WI38 (cell line): ENCODE results near the gene MYPN.

Source experiments
- H3K4me3 ChIP-seq: 2 replicates; pipeline ENCODE4 v1.5.1; 2011; ENCODE audit warnings: low read depth, mild to moderate bottlenecking, control low read depth, low read length
- CTCF ChIP-seq: IDR thresholded peaks from 2 replicates; pipeline ENCODE4 v1.5.1; 2012; ENCODE audit warnings: low read depth, mild to moderate bottlenecking, control low read depth, low read length

The MYPN gene

DNA sequence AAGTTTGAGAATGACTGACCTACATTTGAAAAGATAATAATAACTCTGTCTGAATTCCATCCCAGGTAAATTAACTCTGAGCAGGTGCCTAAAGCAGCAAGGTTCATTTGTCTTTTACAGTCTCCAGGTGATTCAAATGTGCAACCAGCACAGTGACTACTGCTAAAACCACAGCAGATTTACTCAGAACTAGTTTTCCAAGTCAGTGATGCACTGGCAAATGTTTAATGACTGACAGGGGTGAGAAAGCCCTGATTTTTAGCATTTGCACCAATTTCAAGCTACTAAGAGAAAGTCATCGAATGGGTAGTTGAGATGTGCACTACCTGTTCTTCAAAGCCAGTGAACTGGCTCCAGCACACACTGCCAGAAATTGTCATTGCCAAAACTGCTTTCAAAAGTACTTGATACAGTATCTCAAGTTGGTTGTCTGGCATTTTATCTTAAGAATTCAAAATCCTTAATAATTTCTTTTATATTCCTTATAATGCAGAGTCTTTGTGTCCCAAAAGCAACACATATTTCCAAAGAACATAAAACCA lies 62.3 kb downstream of the MYPN start:
- TF ChIP-seq CTCF: no peak
- no peak overlapping the region for H3K4me3 ChIP-seq

DNA sequence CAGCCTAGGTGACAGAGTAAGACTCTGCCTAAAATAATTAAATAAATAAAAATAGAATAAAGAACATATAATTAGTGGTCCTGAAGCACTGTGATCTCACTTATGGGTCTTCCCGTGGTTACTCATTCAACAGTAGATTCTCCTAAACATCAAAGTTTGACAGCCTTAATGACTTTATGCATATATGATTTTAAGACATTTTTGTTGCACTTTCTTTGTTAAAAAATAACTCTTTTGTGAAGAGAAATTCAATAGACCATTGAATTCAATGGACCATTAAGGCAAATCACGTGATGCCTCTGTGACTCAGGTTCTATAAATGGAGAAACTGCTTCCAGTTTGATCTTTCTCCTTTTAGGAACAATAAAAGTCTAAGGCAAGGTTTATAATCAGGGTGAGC lies 63.0 kb downstream of the MYPN start:
- H3K4me3 ChIP-seq: no peak overlapping the region
- no peak for TF ChIP-seq CTCF

GRCh38 chr10:68175949-68176348 lies 66.7 kb downstream of the MYPN start:
- no peak overlapping the region for H3K4me3 ChIP-seq
- TF ChIP-seq CTCF: no peak

DNA sequence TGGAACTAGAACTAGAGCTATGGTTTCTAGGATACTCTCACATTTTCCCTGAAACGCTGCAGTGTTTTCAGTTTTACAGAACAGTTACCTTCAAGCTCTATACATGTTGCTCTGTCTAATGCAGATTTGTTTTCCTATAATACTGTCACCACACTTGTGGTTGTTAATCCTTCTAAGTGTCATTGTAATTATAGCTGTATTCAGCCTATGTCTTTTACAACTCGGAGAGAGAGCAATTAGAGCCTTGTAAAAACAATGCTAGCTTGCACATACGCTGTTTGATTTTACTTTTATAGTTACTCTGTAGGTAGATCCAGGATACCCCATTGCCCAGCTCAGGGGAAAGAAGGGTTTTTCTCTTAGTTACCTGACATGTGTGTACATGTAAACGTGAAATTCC lies 67.5 kb downstream of the MYPN start:
- no peak for TF ChIP-seq CTCF
- H3K4me3 ChIP-seq: no peak overlapping the region

DNA sequence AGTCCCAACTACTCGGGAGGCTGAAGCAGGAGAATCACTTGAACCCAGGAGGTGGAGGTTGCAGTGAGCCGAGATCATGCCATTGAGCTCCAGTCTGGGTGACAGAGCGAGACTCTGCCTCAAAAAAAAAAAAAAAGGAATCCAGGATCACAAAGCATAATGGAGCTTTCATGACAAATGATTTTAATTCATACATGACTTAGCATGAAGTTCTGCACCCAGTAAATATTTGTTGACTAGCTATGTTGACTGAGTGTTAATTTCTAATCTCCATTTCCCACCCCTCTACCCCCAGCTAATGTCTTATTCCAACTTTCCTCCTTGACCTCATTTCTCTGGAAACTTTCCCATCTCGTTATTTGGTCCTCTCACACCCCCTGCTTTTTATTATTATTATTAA lies 69.3 kb downstream of the MYPN start:
- H3K4me3 ChIP-seq: no peak overlapping the region
- TF ChIP-seq CTCF: no peak

GRCh38 chr10:68179016-68179415 lies 69.7 kb downstream of the MYPN start:
- no peak for TF ChIP-seq CTCF
- H3K4me3 ChIP-seq: no peak overlapping the region

- no peak overlapping the region for H3K4me3 ChIP-seq
- no peak for TF ChIP-seq CTCF
Observed at GRCh38 chr10:68180490-68180889, 71.2 kb downstream of the MYPN start.
